CD14-positive monocyte (primary cell): ENCODE data around the gene AJAP1. TPM values are rescaled to one million over a fixed set of nuclear protein-coding genes. Genes with fewer than 3 reads are reported as not detected.

Experiments used
- DNase-seq, 3 donors: peaks; one replicate each; pipeline ENCODE4 v3.0.0-alpha.2; 2011 to 2022
- H2AFZ ChIP-seq: 2 replicates; pipeline ENCODE4 v1.6.0; 2012; ENCODE audit warnings: mild to moderate bottlenecking, low read depth, low read length, inconsistent platforms; ENCODE audit not compliant: insufficient read depth, poor library complexity, severe bottlenecking
- H3K27ac ChIP-seq, 2 donors: 1 replicate in 1 of 2; 2 replicates in 1 of 2; pipeline ENCODE4 v1.5.1; 2012 to 2013; ENCODE audit warnings: low read length in 2 of 2, control low read depth in 1 of 2, inconsistent platforms in 1 of 2, low read depth in 1 of 2, mild to moderate bottlenecking in 1 of 2
- H3K27me3 ChIP-seq, 2 donors: one replicate each; pipeline versions ENCODE4 v1.6.0 to v1.6.1; 2011 to 2013; ENCODE audit warnings: low read length in 2 of 2; ENCODE audit not compliant: control insufficient read depth in 2 of 2, insufficient read depth in 2 of 2
- H3K36me3 ChIP-seq, 2 donors: replicated peaks in 1 of 2; 1 replicate in 1 of 2; 2 replicates in 1 of 2; pipeline versions ENCODE4 v1.5.1 to v1.6.1; 2012 to 2013; ENCODE audit warnings: low read length in 2 of 2, control low read depth in 1 of 2, inconsistent platforms in 1 of 2, mild to moderate bottlenecking in 1 of 2; ENCODE audit not compliant: insufficient read depth in 2 of 2, control insufficient read depth in 1 of 2
- H3K4me1 ChIP-seq, 2 donors: 1 replicate in 1 of 2; 2 replicates in 1 of 2; pipeline versions ENCODE4 v1.5.1 to v1.6.1; 2012 to 2013; ENCODE audit warnings: low read length in 2 of 2, control low read depth in 1 of 2, inconsistent platforms in 1 of 2, mild to moderate bottlenecking in 1 of 2, moderate library complexity in 1 of 2; ENCODE audit not compliant: insufficient read depth in 2 of 2, control insufficient read depth in 1 of 2
- H3K4me2 ChIP-seq: replicated peaks from 2 replicates; pipeline ENCODE3; 2012; ENCODE audit warnings: low read length, moderate library complexity, mild to moderate bottlenecking; ENCODE audit not compliant: poor library complexity, severe bottlenecking; ENCODE audit errors: extremely low read depth
- H3K4me3 ChIP-seq, 3 experiments: fragments of 200-600 bp in 1 of 3; sonication (generic) in 1 of 3; replicated peaks in 1 of 3; 1 replicate in 2 of 3; 2 replicates in 1 of 3; pipeline ENCODE4 v1.5.1; 2011 to 2013; ENCODE audit warnings: low read length in 3 of 3, mild to moderate bottlenecking in 3 of 3, control low read depth in 2 of 3, low read depth in 2 of 3, inconsistent platforms in 1 of 3, moderate library complexity in 1 of 3
- H3K79me2 ChIP-seq: 2 replicates; pipeline ENCODE4 v1.6.0; 2012; ENCODE audit warnings: mild to moderate bottlenecking, control low read depth, inconsistent platforms, low read length, moderate library complexity; ENCODE audit not compliant: insufficient read depth
- H3K9ac ChIP-seq: 2 replicates; pipeline ENCODE4 v1.6.0; 2017; ENCODE audit warnings: low read length, mild to moderate bottlenecking; ENCODE audit not compliant: insufficient read depth, poor library complexity, severe bottlenecking
- H3K9me3 ChIP-seq, 2 donors: replicated peaks in 1 of 2; 1 replicate in 1 of 2; 2 replicates in 1 of 2; pipeline versions ENCODE4 v1.5.1 to v1.6.1; 2012 to 2013; ENCODE audit warnings: low read length in 2 of 2, control low read depth in 1 of 2; ENCODE audit not compliant: control insufficient read depth in 1 of 2, insufficient read depth in 1 of 2
- H4K20me1 ChIP-seq: 2 replicates; pipeline ENCODE4 v1.6.0; 2012; ENCODE audit warnings: mild to moderate bottlenecking, low read length, control low read depth, moderate library complexity; ENCODE audit not compliant: insufficient read depth
- H3K27ac Mint-ChIP-seq, 7 donors: one replicate each; pipeline ENCODE4 v1.8.0; 2020; ENCODE audit warnings: mild to moderate bottlenecking in 7 of 7, mixed read lengths in 7 of 7, moderate library complexity in 6 of 7, inconsistent platforms in 2 of 7
- H3K27me3 Mint-ChIP-seq, 3 donors: one replicate each; pipeline ENCODE4 v1.8.0; 2021 to 2022; ENCODE audit warnings: low read depth in 3 of 3, mild to moderate bottlenecking in 3 of 3, mixed read lengths in 3 of 3, moderate library complexity in 3 of 3, inconsistent platforms in 1 of 3
- H3K36me3 Mint-ChIP-seq, 2 donors: one replicate each; pipeline ENCODE4 v1.8.0; 2020; ENCODE audit warnings: mixed read lengths in 2 of 2, inconsistent platforms in 1 of 2, mild to moderate bottlenecking in 1 of 2
- H3K4me1 Mint-ChIP-seq: one replicate; pipeline ENCODE4 v1.8.0; 2020; ENCODE audit warnings: mild to moderate bottlenecking, mixed read lengths
- H3K4me3 Mint-ChIP-seq, 2 donors: one replicate each; pipeline ENCODE4 v1.8.0; 2020; ENCODE audit warnings: mild to moderate bottlenecking in 2 of 2, mixed read lengths in 2 of 2, moderate library complexity in 1 of 2
- H3K9me3 Mint-ChIP-seq, 7 donors: one replicate each; pipeline ENCODE4 v1.8.0; 2020 to 2022; ENCODE audit warnings: mixed read lengths in 7 of 7, mild to moderate bottlenecking in 6 of 7, moderate library complexity in 6 of 7, inconsistent platforms in 2 of 7
- CTCF ChIP-seq: fragments of 200-600 bp; IDR thresholded peaks from one replicate; pipeline ENCODE4 v1.8.0; 2022; ENCODE audit warnings: antibody characterized with exemption, mild to moderate bottlenecking
- WGBS: methylation state at CpG from one replicate; pipeline ENCODE4 v1.1.5; 2013; ENCODE audit warnings: missing lambda C conversion rate; ENCODE audit not compliant: insufficient coverage; 5-methylcytosine and 5-hydroxymethylcytosine counted together
- intact Hi-C, 2 donors: fragments of 100-400 bp; cut with micrococcal nuclease; formaldehyde crosslinking; loops; one replicate each; pipeline versions ENCODE4 v1.15.0 to v1.15.1; 2023
- polyA plus RNA-seq, 3 donors: library from polyadenylated mRNA; depleted of rRNA in 1 of 3; unstranded in 2 of 3; stranded (reverse) in 1 of 3; fragments of 300-500 nt in 2 of 3; fragments of >200 nt in 1 of 3; fragmentation: Illumina TruSeq in 2 of 3; gene quantifications; 1 replicate in 2 of 3; 2 replicates in 1 of 3; pipeline ENCODE4 v1.2.3, GENCODE V29; 2012 to 2021

AJAP1 gene
- polyA plus RNA-seq, 3 donors, result not detected

GRCh38 chr1:4654764-4655673, 610 bp downstream of the AJAP1 start:
- Histone ChIP-seq H3K4me3 (no peak overlapping the region), H3K79me2 (no peaks in the 10 kb centered on the region), H3K27ac (no peak overlapping the region), H3K36me3 (no peaks in the 10 kb centered on the region), H2AFZ (no peak overlapping the region), H4K20me1 (no peaks in the 10 kb centered on the region), H3K9ac (no peak overlapping the region), H3K9me3 (peaks cover 3 to 10% of the 10 kb centered on the region in 2 donors), H3K4me1 (no peaks in the 10 kb centered on the region), H3K27me3 (peaks cover 26 to 69% of the 10 kb centered on the region in 2 donors), H3K4me2 (no peak overlapping the region)
- Mint-ChIP-seq H3K27me3 (peaks cover 53 to 72% (median 58%) of the 10 kb centered on the region in 3 donors), H3K4me1 (no peaks in the 10 kb centered on the region), H3K4me3 (peak overlapping the region in 1 of 2 donors; percentile 48), H3K27ac (no peak overlapping the region), H3K9me3 (peaks cover 0 to 6% (median 0%) of the 10 kb centered on the region in 7 donors), H3K36me3 (no peaks in the 10 kb centered on the region)
- DNase-seq, result no peak
- TF ChIP-seq CTCF, result no peak
- intact Hi-C loops, result loop anchor here in 1 of 2 donors (5.0 kb wide), 1 partner anchor 1322 kb away; no protein-coding TSS in a partner anchor
- under 1% methylated on average over 142 of the region's 142 CpGs for WGBS

- H3K27me3 ChIP-seq, result peaks cover 25 to 62% of the 10 kb centered on the region in 2 donors
- H3K79me2 ChIP-seq, result no peaks in the 10 kb centered on the region
- no peak overlapping the region for H3K4me2 ChIP-seq
- no peak overlapping the region for H3K9ac ChIP-seq
- Mint-ChIP-seq H3K9me3 (peaks cover 0 to 6% (median 0%) of the 10 kb centered on the region in 7 donors), H3K36me3 (no peaks in the 10 kb centered on the region), H3K4me1 (no peaks in the 10 kb centered on the region), H3K27ac (no peak overlapping the region), H3K4me3 (peak overlapping the region in 1 of 2 donors; percentile 72), H3K27me3 (peaks cover 53 to 72% (median 57%) of the 10 kb centered on the region in 3 donors)
- no peak for DNase-seq
- H4K20me1 ChIP-seq, result no peaks in the 10 kb centered on the region
- H3K27ac ChIP-seq, result no peak overlapping the region
- peaks cover 3 to 10% of the 10 kb centered on the region in 2 donors for H3K9me3 ChIP-seq
- intact Hi-C loops, result no loop called here
- no peak for TF ChIP-seq CTCF
- WGBS, result 1% methylated on average over 75 of the region's 78 CpGs
- no peaks in the 10 kb centered on the region for H3K4me1 ChIP-seq
- H3K4me3 ChIP-seq, result no peak overlapping the region
- H2AFZ ChIP-seq, result no peak overlapping the region
- no peaks in the 10 kb centered on the region for H3K36me3 ChIP-seq
Measured at GRCh38 chr1:4655674-4656532, 1.5 kb downstream of the AJAP1 start.
